ENCODE data around the gene TMEM254. TPM values are rescaled to one million over a fixed set of nuclear protein-coding genes. Genes with fewer than 3 reads are reported as not detected.
"Not testable (repeated sequence)": the region's sequence is repeated elsewhere in the genome, so short reads cannot be mapped to it uniquely, and the experiment has no call there.

TMEM254 gene
- total RNA-seq, result 10 to 100 TPM; 11.6 to 12.3 TPM

- H3K27me3 Mint-ChIP-seq, result no peaks in the 10 kb centered on the region
- ChIA-PET CTCF (interaction anchor here (0.8 to 1.9 kb wide), 5 partner anchors 9 to 144 kb away, joined by 3 to 6 read pairs (median 4); no protein-coding TSS in a partner anchor), POLR2A (interaction anchor here (0.9 to 1.5 kb wide), 4 partner anchors 25 to 125 kb away, joined by 3 to 4 read pairs (median 3); no protein-coding TSS in a partner anchor)
- intact Hi-C loops (cut with micrococcal nuclease), result loop anchor here (1.0 to 10.0 kb wide), 4 partner anchors 20 to 633 kb away; partner anchors contain the start of gene ZCCHC24
- H3K27ac Mint-ChIP-seq, result peak within 1 kb of the TSS; percentile 89
- H3K9me3 Mint-ChIP-seq, result no peaks in the 10 kb centered on the region
- H3K36me3 Mint-ChIP-seq, result peaks cover 4% of the 10 kb centered on the region
- DNase-seq, result peak; percentile 94
- peak within 1 kb of the TSS; percentile 97 for H3K4me3 Mint-ChIP-seq
- H3K4me1 Mint-ChIP-seq (ENCODE audit: low read depth), result peaks cover 37% of the 10 kb centered on the region
These were observed at the start of gene TMEM254 for GRCh38 chr10:80078448-80079311. Gene TMEM254, plus strand, starts transcription at chr10:80078665. Its CDS starts 35 bp downstream, at chr10:80078700.

GRCh38 chr10:80029205-80029604, 49.3 kb upstream of the TMEM254 start:
- H3K4me1 Mint-ChIP-seq (ENCODE audit: low read depth); intact Hi-C loops (cut with micrococcal nuclease); H3K9me3 Mint-ChIP-seq; H3K36me3 Mint-ChIP-seq; POLR2A ChIA-PET; H3K27ac Mint-ChIP-seq; H3K27me3 Mint-ChIP-seq; H3K4me3 Mint-ChIP-seq: not testable (repeated sequence)
- peak; percentile 24 for DNase-seq
- CTCF ChIA-PET, result interaction anchor here (1.2 to 2.1 kb wide), 4 partner anchors 15 to 100 kb away, joined by 3 to 10 read pairs (median 8); no protein-coding TSS in a partner anchor

- H3K27ac Mint-ChIP-seq; DNase-seq; H3K4me3 Mint-ChIP-seq; H3K27me3 Mint-ChIP-seq; H3K36me3 Mint-ChIP-seq; H3K9me3 Mint-ChIP-seq; POLR2A ChIA-PET; intact Hi-C loops (cut with micrococcal nuclease); H3K4me1 Mint-ChIP-seq (ENCODE audit: low read depth): not testable (repeated sequence)
- CTCF ChIA-PET, result interaction anchor here (1.2 to 2.1 kb wide), 3 partner anchors 15 to 101 kb away, joined by 3 to 8 read pairs (median 7); no protein-coding TSS in a partner anchor
These were observed 48.6 kb upstream of the TMEM254 start for GRCh38 chr10:80029865-80030264.

DNA sequence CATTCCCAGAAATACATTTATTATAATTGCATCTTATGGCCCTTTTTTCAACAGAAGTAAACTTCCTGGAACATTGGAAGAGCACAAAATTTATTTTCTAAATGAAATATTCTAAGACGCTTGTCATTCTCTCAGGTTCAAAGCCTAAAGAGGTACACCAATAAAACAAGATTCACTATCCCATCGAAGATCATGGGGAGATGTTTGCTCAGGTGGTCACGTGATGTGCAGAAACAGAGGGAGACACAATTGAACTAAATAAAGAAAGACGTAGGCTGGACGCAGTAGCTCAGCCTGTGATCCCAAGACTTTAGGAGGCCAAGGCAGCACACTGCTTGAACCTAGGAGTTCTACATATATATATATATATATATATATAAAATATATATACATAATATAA, 46.0 kb upstream of the TMEM254 start:
- ChIA-PET CTCF (no interaction called here), POLR2A (no interaction called here)
- H3K4me3 Mint-ChIP-seq, result no peak overlapping the region
- no peaks in the 10 kb centered on the region for H3K9me3 Mint-ChIP-seq
- H3K36me3 Mint-ChIP-seq, result no peaks in the 10 kb centered on the region
- no peaks in the 10 kb centered on the region for H3K4me1 Mint-ChIP-seq (ENCODE audit: low read depth)
- DNase-seq, result no peak
- H3K27ac Mint-ChIP-seq, result no peak overlapping the region
- peaks cover 2% of the 10 kb centered on the region for H3K27me3 Mint-ChIP-seq
- intact Hi-C loops (cut with micrococcal nuclease), result no loop called here

DNA sequence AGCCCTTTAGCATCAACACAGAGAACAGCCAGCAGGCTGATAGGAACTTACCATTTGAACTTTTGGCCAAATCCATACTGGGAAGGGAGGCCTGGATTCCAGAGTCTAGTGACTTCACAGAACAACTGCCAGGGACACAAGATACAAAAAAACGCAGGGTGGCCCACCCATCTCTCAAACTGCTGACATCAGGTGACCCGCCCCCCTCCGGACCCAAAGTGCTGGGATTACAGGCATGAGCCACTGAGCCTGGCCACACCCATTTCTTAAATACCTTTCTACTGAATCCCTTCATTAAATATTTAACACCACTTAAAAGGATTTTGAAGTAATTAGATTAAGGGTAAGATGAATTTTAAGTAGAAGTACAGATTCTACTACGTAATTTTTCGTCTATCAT, 43.7 kb upstream of the TMEM254 start:
- H3K9me3 Mint-ChIP-seq; POLR2A ChIA-PET; H3K4me1 Mint-ChIP-seq (ENCODE audit: low read depth); H3K27ac Mint-ChIP-seq; intact Hi-C loops (cut with micrococcal nuclease); H3K4me3 Mint-ChIP-seq; DNase-seq; H3K36me3 Mint-ChIP-seq; H3K27me3 Mint-ChIP-seq; CTCF ChIA-PET: not testable (repeated sequence)

DNA sequence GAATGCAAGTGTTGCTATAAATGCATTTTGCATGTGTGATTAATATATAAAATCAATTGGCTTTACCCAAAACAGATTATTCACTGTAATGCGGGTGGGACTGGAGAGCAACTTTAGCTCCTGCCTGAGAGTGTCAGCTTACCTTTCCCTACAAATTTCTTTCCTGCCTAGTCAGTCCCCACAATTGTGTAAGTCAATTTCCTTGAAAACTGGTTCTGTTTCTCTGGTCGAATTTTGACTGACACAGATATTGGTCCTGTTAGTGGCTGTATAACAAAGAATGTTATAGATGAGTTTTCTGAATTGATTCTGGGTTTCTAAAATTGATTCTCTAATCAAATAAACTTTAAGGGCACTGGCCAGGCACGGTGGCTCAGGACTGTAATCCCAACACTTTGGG, 43.0 kb upstream of the TMEM254 start:
- H3K4me1 Mint-ChIP-seq (ENCODE audit: low read depth); intact Hi-C loops (cut with micrococcal nuclease); H3K4me3 Mint-ChIP-seq; H3K27ac Mint-ChIP-seq; DNase-seq; H3K9me3 Mint-ChIP-seq; H3K27me3 Mint-ChIP-seq; H3K36me3 Mint-ChIP-seq; POLR2A ChIA-PET; CTCF ChIA-PET: not testable (repeated sequence)

- H3K27me3 Mint-ChIP-seq; H3K4me3 Mint-ChIP-seq; POLR2A ChIA-PET; CTCF ChIA-PET; DNase-seq; H3K4me1 Mint-ChIP-seq (ENCODE audit: low read depth); H3K27ac Mint-ChIP-seq; intact Hi-C loops (cut with micrococcal nuclease); H3K36me3 Mint-ChIP-seq; H3K9me3 Mint-ChIP-seq: not testable (repeated sequence)
These were observed 41.5 kb upstream of the TMEM254 start for GRCh38 chr10:80036921-80037500.

GRCh38 chr10:80038226-80038625, 40.2 kb upstream of the TMEM254 start:
- H3K4me1 Mint-ChIP-seq (ENCODE audit: low read depth); H3K36me3 Mint-ChIP-seq; DNase-seq; H3K27me3 Mint-ChIP-seq; H3K9me3 Mint-ChIP-seq; H3K4me3 Mint-ChIP-seq; intact Hi-C loops (cut with micrococcal nuclease); POLR2A ChIA-PET; CTCF ChIA-PET; H3K27ac Mint-ChIP-seq: not testable (repeated sequence)

DNA sequence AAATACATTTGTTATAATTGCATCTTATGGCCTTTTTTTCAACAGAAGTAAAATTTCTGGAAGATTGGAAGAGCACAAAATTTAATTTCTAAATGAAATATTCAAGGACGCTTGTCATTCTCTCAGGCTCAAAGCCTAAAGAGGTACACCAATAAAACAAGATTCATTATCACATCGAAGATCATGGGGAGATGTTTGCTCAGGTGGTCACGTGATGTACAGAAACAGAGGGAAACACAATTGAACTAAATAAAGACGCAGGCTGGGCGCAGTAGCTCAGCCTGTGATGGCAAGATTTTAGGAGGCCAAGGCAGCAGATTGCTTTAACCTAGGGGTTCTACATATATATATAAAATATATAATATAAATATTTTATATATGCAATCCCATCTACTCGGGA, 37.3 kb upstream of the TMEM254 start:
- Mint-ChIP-seq H3K4me3 (no peak overlapping the region), H3K36me3 (no peaks in the 10 kb centered on the region), H3K4me1 (ENCODE audit: low read depth) (no peaks in the 10 kb centered on the region), H3K9me3 (no peaks in the 10 kb centered on the region), H3K27ac (no peak overlapping the region), H3K27me3 (no peaks in the 10 kb centered on the region)
- POLR2A ChIA-PET, result no interaction called here
- intact Hi-C loops (cut with micrococcal nuclease), result no loop called here
- DNase-seq, result no peak
- CTCF ChIA-PET, result no interaction called here

DNA sequence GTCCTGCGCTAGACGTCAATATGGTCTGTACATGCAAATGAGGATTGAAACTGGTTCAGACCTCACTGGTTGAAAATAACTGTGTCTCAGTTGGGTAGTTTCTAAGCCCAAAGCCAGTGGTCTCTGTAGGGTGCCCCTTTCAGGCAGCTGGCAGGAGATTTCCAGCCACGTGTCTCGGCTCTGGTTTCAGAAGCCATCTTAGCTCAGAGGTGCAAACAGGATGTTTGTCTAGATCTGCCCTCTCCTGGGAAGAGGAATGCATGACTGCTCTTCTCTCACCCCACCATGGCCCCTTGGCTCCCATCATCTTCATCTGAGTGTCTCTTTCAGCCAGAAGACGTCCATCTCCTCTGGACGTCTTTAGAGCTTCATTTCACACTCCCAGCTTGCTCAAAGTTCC, 33.5 kb upstream of the TMEM254 start:
- H3K27me3 Mint-ChIP-seq; POLR2A ChIA-PET; H3K9me3 Mint-ChIP-seq; H3K27ac Mint-ChIP-seq; intact Hi-C loops (cut with micrococcal nuclease); H3K4me3 Mint-ChIP-seq; H3K36me3 Mint-ChIP-seq; DNase-seq; H3K4me1 Mint-ChIP-seq (ENCODE audit: low read depth): not testable (repeated sequence)
- CTCF ChIA-PET, result interaction anchor here (1.6 to 2.4 kb wide), 2 partner anchors 16 to 95 kb away, joined by 3 to 8 read pairs; no protein-coding TSS in a partner anchor

- no peaks in the 10 kb centered on the region for H3K36me3 Mint-ChIP-seq
- no peak overlapping the region for H3K4me3 Mint-ChIP-seq
These were observed 31.6 kb upstream of the TMEM254 start for GRCh38 chr10:80046629-80047441.

GRCh38 chr10:80050752-80051151, 27.7 kb upstream of the TMEM254 start:
- Mint-ChIP-seq H3K4me1 (ENCODE audit: low read depth) (no peaks in the 10 kb centered on the region), H3K27me3 (no peaks in the 10 kb centered on the region), H3K27ac (no peak overlapping the region), H3K9me3 (no peaks in the 10 kb centered on the region), H3K36me3 (no peaks in the 10 kb centered on the region), H3K4me3 (no peak overlapping the region)
- CTCF ChIA-PET, result interaction anchor here (1.3 kb wide), 1 partner anchor 172 kb away, joined by 3 read pairs; no protein-coding TSS in a partner anchor
- no peak for DNase-seq
- intact Hi-C loops (cut with micrococcal nuclease), result no loop called here
- POLR2A ChIA-PET, result no interaction called here

More at GRCh38 chr10:80046629-80047441, 31.6 kb upstream of the TMEM254 start:
- ChIA-PET POLR2A (no interaction called here), CTCF (interaction anchor here (0.6 to 2.6 kb wide), 22 partner anchors 9 to 592 kb away, joined by 3 to 15 read pairs (median 4); no protein-coding TSS in a partner anchor)
- no peaks in the 10 kb centered on the region for H3K4me1 Mint-ChIP-seq (ENCODE audit: low read depth)
- DNase-seq, result peak; percentile 78
- no peaks in the 10 kb centered on the region for H3K9me3 Mint-ChIP-seq
- no peaks in the 10 kb centered on the region for H3K27me3 Mint-ChIP-seq
- intact Hi-C loops (cut with micrococcal nuclease), result loop anchor here (1.0 kb wide), 1 partner anchor 510 kb away; no protein-coding TSS in a partner anchor
- H3K27ac Mint-ChIP-seq, result no peak overlapping the region
